Effector CD4-positive, alpha-beta T cell (primary cell): ENCODE data around the gene HDAC8.
"Not testable (repeated sequence)": the region's sequence is repeated elsewhere in the genome, so short reads cannot be mapped to it uniquely, and the experiment has no call there.

Experiments
- DNase-seq: peaks from one replicate; pipeline ENCODE4 v3.0.0-alpha.2; 2020
- total RNA-seq: gene quantifications from one replicate; lab custom pipeline; 2026; lab: John Stamatoyannopoulos, UW

HDAC8 gene
- total RNA-seq = 5.3 reads per million, percentile 20 among the genes with 10 or more reads in this experiment

- DNase-seq = peak; percentile 9
Measured at GRCh38 chrX:72572248-72573157, at the start of gene HDAC8. Gene HDAC8, minus strand, starts transcription at chrX:72572843. Its CDS starts 82 bp downstream, at chrX:72572761.

- DNase-seq = no peak
Measured at GRCh38 chrX:72621625-72622485, 49.2 kb upstream of the HDAC8 start.

- no peak for DNase-seq
Measured at GRCh38 chrX:72621163-72621562, 48.5 kb upstream of the HDAC8 start.

- DNase-seq = no peak
Measured at GRCh38 chrX:72620550-72621145, 48.0 kb upstream of the HDAC8 start.

GRCh38 chrX:72609313-72609712, 36.7 kb upstream of the HDAC8 start:
- DNase-seq = no peak

GRCh38 chrX:72604705-72605104, 32.1 kb upstream of the HDAC8 start:
- DNase-seq = no peak

- DNase-seq = no peak
Measured at GRCh38 chrX:72604112-72604511, 31.5 kb upstream of the HDAC8 start.

GRCh38 chrX:72591038-72591437, 18.4 kb upstream of the HDAC8 start:
- DNase-seq = not testable (repeated sequence)

- DNase-seq = no peak
Measured at GRCh38 chrX:72584163-72584562, 11.5 kb upstream of the HDAC8 start.

- no peak for DNase-seq
Measured at GRCh38 chrX:72576141-72576894, 3.7 kb upstream of the HDAC8 start.

GRCh38 chrX:72573158-72573511, 492 bp upstream of the HDAC8 start:
- no peak for DNase-seq

- no peak for DNase-seq
Measured at GRCh38 chrX:72569786-72570185, 2.9 kb downstream of the HDAC8 start.

- DNase-seq = no peak
Measured at GRCh38 chrX:72568406-72569092, 4.1 kb downstream of the HDAC8 start.

- DNase-seq = no peak
Measured at GRCh38 chrX:72566448-72566847, 6.2 kb downstream of the HDAC8 start.

GRCh38 chrX:72559655-72560054, 13.0 kb downstream of the HDAC8 start:
- DNase-seq = not testable (repeated sequence)

GRCh38 chrX:72554448-72555140, 18.0 kb downstream of the HDAC8 start:
- no peak for DNase-seq

- not testable (repeated sequence) for DNase-seq
Measured at GRCh38 chrX:72552443-72552842, 20.2 kb downstream of the HDAC8 start.

- no peak for DNase-seq
Measured at GRCh38 chrX:72545990-72546389, 26.7 kb downstream of the HDAC8 start.

- DNase-seq = no peak
Measured at GRCh38 chrX:72540318-72540717, 32.3 kb downstream of the HDAC8 start.

- no peak for DNase-seq
Measured at GRCh38 chrX:72539822-72540221, 32.8 kb downstream of the HDAC8 start.

GRCh38 chrX:72536542-72536941, 36.1 kb downstream of the HDAC8 start:
- no peak for DNase-seq
